Fibroblast of the aortic adventitia (primary cell): ENCODE measurements around the gene DNAH8. TPM values are rescaled to one million over a fixed set of nuclear protein-coding genes. Genes with fewer than 3 reads are reported as not detected.
A peak's percentile ranks its signal among the peaks of the same experiment; 100 is the strongest.

ENCODE experiments used
- DNase-seq: peaks from one replicate; pipeline ENCODE4 v3.0.0-alpha.2; 2010; ENCODE audit warnings: low read depth
- H3K4me3 ChIP-seq: 2 replicates; pipeline ENCODE4 v1.5.1; 2011; ENCODE audit warnings: low read depth, mild to moderate bottlenecking, control low read depth, low read length, moderate library complexity
- total RNA-seq: library from RNA; depleted of rRNA; stranded (reverse); fragments of >200 nt; gene quantifications from 2 replicates; pipeline ENCODE4 v1.2.3, GENCODE V29; 2012; ENCODE audit warnings: low replicate concordance
- TF ChIP-seq, protein P1 (sequence below): IDR thresholded peaks from 2 replicates; pipeline ENCODE4 v1.5.1; 2011; ENCODE audit warnings: mild to moderate bottlenecking, low read length, control low read depth, inconsistent platforms; ENCODE audit not compliant: insufficient read depth

Gene DNAH8
- total RNA-seq, 1 donor: not detected

DNA sequence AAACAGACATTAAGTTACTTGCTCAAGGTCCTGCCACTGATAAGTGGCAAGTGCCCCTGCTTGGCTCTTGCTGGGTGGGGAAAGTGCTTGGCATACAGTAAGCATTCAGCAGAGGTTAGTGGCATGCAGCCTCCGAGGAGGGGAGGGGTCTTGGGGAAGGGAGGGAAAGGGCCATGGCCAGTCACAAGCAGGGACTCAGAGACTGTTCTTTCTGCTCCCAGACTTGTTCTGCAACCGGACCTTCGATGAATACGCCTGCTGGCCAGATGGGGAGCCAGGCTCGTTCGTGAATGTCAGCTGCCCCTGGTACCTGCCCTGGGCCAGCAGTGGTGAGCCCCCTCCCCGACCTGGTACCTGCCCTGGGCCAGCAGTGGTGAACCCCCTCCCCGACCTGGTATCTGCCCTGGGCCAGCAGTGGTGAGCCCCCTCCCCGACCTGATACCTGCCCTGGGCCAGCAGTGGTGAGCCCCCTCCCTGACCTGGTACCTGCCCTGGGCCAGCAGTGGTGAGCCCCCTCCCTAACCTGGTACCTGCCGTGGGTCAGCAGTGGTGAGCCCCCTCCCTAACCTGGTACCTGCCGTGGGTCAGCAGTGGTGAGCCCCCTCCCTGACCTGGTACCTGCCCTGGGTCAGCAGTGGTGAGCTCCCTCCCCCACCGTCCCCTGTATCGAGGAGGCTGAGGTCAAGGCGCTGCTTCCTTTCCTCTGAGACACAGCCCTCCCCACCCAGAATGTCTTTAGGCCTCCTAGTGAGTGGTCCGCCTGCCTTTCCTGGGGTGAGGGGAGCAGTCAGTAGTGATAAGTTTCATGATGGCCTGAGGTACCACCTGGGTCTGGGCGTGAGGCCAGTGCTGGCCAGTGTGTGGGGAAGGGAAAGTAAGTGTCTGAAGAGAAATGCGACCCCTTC is 342.4 kb downstream of the DNAH8 start:
- no peak for DNase-seq
- H3K4me3 ChIP-seq: no peak overlapping the region
- TF ChIP-seq, protein P1, sequence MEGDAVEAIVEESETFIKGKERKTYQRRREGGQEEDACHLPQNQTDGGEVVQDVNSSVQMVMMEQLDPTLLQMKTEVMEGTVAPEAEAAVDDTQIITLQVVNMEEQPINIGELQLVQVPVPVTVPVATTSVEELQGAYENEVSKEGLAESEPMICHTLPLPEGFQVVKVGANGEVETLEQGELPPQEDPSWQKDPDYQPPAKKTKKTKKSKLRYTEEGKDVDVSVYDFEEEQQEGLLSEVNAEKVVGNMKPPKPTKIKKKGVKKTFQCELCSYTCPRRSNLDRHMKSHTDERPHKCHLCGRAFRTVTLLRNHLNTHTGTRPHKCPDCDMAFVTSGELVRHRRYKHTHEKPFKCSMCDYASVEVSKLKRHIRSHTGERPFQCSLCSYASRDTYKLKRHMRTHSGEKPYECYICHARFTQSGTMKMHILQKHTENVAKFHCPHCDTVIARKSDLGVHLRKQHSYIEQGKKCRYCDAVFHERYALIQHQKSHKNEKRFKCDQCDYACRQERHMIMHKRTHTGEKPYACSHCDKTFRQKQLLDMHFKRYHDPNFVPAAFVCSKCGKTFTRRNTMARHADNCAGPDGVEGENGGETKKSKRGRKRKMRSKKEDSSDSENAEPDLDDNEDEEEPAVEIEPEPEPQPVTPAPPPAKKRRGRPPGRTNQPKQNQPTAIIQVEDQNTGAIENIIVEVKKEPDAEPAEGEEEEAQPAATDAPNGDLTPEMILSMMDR: no peak

DNA sequence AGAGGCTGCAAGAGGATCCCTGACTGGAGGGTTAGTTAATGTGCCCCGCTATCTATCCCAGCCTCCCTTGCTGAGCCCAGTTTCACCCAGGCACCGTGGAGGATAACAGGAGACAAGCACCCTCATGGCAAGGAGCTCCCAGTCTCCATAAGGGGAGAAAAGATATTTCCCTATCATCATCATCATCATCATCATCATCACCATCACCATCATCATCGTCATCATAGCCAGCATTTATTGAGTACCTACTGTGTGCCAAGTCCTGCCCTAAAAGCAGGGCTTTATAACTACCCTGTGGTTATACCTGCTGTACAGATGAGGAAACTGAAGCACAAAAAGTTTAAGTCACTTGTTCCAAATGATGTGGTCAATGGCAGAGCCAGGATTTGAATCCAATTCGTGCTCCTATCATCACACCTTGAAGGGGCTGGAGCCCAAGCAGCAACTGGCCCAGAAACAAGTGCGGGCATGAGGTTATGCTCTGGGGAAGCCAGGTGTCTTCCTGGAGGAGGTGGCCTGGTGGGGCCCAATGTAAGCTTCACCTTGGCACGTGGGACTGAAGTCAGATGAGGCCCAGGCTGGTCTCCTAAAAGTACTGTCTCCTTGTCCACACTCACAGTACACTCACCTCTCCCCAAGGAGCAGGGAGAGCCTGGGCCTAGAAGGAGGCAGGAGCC is 343.5 kb downstream of the DNAH8 start:
- no peak for DNase-seq
- TF ChIP-seq, protein P1: no peak
- H3K4me3 ChIP-seq: no peak overlapping the region

DNA sequence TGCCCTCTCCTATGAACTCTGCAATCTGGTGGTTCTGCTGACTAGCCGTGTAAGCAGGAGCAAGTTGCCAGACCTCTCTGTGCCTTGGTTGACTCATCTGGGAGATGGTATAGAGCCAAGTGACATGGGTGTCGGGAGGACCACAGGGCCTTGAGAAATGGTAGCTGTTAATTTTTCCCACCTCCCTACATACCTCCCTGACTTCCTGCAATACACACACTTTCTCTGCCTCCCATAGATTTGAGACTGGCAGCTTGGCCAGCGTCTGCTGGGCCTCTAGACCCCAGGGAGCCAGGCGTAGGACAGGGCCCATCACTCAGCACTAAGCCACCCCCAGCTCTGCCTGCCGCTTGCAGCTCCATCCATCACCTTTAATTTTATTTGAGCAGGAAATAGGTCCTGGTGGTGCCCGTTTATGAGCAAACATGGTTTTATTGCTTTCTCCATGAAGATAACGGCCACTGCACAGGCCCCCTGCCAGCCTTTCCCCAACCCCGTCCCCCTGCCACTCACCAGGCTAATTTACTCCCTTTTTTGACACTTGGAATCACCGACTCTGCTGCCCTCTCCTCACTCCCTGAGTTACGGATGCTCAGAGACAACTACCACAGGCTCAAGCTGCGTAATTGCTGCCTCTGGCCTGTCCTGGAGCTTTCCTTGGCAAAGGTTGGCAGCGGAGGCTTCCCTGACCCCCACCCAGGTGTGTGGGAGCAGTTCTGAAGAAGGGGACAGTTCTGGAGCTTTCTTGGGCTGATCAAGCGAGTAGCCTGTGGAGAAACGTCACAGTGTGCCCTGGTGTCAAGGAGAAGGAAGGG is 344.6 kb downstream of the DNAH8 start:
- DNase-seq: peak; percentile 1
- H3K4me3 ChIP-seq: no peak overlapping the region
- TF ChIP-seq, protein P1: no peak

DNA sequence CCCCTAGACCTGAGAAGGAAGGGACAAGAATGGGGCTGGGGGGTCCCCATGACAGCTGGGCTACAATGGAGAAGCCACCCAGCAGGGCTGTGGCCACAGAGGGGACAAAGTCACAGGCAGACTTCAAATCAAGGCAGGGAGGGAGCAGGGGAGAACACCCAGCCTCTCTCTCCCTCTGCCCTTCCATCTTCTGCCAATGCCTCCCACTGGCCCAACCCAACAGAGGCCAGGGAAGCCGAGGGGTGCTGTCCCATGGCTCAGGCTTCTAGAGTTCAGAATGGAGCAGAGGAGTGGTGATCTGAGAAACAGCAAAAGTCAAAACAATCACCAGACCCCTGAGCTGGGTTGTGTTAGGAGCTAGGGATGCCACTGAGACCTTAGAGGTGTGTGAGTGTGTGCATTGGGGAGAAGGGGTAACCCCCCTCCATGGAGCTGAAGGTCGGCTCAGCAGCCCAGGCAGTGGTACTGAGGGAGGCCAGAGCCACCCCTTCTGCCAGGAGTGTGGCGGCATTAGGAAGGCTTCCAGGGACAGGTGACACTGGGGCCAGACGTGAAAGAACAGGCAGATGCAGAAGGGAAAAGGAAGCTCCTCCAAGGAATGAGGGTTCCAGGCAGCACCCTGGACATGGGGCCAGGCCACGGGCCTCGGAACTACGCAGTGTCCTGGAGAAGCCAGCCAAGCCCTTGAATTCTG is 345.5 kb downstream of the DNAH8 start:
- no peak for DNase-seq
- TF ChIP-seq, protein P1: no peak
- H3K4me3 ChIP-seq: no peak overlapping the region

DNA sequence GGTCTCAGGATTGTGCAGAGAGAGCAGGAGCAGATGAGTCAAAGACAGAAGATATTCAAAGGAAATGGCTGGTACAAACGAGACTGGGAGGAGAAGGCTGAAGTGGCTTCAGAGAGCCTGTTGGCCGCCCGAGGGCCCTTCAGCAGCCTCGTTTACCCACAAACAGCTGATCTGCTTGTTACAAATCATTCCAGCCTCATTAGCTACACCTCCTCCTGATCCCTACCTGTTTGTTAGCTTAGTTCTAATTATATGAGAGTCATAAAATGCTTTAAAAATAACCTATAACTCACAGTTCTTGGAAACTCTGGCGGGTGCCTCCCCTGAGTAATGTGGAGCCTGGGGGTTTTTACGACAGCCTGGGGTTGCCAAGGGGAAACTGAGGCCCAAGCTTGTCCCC is 346.1 kb downstream of the DNAH8 start:
- H3K4me3 ChIP-seq: no peak overlapping the region
- DNase-seq: no peak
- TF ChIP-seq, protein P1: no peak

DNA sequence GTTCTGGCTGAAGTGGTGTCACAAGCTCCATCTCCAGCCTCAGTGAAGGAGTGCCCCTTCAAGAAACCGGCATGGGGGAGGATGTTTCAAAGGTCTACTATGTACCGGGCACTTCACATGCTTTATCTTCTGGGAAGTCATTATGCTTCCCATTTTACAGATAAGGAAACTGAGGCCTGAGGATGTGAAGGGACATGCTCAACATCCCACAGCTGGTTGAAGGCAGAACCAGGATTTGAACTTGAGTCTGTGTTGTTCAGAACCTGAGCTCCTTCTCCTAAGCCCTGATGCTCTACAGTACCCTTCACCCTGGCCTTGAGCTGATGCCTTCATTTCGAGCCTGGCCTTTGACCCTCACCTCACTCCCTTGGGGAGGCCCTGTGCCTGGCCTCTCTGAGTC is 346.5 kb downstream of the DNAH8 start:
- no peak for DNase-seq
- TF ChIP-seq, protein P1: no peak
- no peak overlapping the region for H3K4me3 ChIP-seq
